NCI-H1694 (cell line): Measurements from ENCODE around the gene XIRP1.

Experiments
- DNase-seq: peaks from one replicate; lab custom pipeline; 2025; lab: John Stamatoyannopoulos, UW

Gene XIRP1

DNA sequence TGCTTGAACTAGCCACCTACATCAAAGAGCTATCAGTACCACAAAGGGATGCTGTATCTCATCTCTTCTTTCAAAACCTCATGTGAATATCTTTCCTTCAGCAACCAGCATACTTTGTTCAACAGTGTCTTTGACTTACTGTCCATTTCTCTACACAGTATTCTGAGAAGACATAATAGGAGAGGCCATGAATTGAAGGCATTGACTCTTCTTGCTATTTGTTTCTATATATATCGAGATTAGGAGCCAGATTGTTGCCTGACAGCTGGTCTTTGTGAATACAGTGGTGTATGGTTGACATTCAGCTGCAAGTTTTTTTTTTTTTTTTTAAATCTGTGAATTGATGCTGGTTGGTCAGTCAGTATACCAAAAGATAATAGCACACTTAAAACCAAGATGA is 26.9 kb downstream of the XIRP1 start:
- no peak for DNase-seq

DNA sequence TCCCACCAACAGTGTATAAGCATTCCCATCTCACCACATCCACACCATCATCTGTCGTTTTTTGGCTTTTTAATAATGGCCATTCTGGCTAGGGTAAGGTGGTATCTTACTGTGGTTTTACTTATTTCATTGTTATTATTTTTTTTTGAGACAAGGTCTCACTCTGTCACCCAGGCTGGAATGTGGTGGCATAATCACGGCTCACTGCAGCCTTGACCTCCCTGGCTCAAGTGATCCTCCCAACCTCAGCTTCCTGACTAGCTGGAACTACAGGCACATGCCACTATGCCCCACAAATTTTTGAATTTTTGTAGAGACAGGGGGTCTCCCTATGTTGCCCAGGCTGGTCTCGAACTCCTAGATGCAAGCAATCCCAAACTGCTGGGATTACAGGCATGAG is 28.0 kb downstream of the XIRP1 start:
- no peak for DNase-seq

DNA sequence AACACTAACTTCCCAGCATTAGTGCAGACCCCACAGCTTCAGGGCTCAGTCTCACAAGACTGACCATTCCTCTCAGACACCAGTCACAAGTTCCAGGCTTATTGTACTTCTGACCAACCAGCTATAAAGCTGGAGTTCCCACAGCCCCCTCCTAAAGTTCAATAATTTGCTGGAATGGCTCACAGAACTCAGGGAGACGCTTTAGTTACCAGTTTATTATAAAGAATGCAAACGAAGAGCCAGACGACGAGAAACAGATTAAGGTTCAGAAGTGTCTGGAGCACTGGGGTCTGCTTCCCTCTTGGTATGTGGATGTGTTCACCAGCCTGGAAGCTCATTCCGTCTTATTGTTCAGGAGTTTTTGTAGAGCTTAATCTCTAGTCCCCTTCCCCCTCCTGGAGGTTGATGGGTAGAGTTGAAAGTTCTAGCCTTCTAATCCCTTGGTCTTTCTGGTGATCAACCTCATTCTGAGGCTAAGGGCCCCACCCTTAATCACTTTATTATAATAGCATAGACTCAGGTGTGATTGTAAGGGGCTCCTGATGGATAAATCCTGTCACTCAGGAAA is 34.2 kb downstream of the XIRP1 start:
- DNase-seq: no peak

DNA sequence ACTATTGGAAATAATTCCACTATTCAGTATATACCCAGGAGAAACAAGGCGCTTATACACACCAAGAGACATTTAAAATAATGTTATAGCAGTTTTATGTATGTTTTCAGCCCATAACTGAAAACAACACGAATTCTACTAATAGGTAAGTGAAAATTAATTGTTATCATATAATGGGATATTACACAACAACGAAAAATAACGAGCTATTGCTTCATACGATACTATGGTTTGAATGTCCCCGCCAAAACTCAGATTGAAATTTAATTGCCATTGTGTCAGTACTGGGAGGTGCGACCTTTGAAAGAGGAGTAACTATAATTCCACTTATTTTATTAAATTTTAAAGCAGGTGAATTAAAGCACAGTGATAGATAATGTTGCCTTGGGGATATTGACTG is 35.0 kb downstream of the XIRP1 start:
- DNase-seq: no peak

DNA sequence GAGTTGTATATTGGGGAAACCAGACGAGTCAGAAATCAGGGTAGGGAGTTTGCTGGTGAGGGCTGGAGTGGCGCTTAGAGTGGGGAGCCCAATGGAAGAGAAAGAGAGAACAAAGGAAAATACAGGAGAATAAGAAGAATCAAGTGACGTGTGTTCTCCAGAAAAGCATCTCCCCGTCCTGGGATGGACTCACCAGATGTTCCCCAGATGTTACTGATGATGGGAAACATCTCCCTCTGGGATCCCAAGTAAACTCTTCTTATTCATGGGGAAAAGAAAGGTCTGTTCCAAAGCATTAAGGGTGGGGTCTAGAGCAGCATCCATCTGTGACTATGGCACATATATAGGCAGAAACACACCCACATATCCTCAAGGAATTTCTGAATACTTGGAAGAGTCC is 36.0 kb downstream of the XIRP1 start:
- no peak for DNase-seq

DNA sequence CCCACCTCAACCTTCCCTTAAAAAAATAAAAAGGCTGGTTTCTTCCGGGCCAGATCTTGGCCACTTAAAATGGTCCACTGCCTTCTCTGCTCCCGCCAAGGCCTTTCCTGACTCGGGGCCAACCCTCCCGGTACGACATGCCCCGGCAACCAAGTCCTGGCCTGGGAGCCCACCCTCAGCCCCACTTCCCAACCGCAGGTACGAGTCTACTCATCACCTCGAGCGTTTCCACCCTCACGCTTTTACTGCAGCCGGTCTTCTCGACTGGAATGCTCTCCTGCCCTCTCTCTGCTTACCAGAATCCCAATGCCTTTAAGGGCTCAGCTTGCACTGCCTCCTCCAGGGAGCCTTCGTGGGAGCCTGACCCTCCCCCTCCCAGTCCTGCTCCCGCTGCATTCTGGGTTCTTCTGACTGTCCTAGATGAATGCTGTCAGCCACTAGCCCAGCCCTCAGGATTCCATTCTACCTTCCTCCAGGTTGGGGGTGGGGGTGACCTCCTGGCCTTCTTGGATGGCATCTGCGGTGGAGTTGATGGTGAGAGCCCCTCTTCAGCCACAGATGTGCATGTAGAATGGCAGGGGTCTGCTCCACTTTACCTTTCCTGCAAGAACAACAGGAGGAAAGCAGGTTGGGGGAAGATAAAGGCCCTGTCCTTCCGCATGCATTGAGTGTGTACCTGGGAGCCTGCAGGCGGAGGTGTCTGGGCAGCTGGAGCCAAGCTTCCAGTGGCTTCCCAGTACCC is 37.9 kb downstream of the XIRP1 start:
- no peak for DNase-seq

DNA sequence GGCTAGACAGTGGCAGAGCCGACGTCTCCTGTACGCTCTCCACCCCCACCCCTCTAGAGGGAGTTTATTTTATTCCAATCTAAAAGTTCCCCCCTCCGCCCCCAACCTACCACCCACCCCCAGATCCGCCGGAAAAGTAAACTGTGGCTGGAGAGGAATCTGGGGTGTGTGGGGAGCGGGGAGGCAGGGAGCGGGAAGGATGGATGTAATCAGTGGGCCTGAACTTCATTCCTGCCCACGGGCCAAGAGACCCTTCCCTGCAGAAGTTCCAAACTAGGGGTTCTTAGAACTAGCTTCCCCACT is 38.5 kb downstream of the XIRP1 start:
- DNase-seq: no peak

DNA sequence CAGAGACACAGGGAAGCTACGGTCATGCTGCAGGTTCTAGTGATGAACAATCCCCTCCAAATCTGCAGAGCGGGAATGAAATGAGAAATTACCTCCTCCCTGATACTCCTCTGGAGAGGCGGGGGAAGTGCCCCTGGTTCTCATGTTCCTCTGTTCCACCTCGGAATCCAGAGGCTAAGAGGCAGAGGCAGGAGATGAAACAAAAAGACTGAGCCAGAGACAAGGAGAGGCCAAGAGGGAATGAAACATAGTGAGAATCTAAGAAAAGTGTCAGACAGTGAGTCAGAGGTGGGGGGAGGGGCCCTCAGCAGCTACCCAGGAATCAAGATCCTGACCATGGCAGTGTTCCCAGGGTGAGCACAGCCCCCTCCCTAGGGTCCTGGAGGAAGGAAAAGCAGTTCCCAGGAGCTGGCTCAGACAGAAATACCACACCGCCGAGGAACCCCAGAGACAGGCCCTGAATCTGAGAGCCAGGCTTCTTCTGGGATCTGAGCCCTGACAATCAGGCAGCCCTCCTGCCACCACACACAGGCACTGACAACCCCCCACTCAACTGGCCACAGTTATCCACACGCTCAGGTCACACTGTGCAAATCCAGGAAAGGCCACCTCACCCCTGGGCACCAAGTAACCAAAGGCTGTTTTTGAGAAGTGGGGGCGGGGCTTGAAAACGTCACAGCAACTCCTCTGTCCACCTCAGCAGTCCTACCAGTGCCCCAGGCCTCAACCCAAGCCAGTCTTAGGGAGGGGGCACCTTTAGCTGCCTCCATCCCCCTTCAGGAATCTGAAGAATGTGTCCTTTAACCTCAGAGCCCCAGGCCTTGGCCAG is 41.4 kb downstream of the XIRP1 start:
- DNase-seq: no peak

DNA sequence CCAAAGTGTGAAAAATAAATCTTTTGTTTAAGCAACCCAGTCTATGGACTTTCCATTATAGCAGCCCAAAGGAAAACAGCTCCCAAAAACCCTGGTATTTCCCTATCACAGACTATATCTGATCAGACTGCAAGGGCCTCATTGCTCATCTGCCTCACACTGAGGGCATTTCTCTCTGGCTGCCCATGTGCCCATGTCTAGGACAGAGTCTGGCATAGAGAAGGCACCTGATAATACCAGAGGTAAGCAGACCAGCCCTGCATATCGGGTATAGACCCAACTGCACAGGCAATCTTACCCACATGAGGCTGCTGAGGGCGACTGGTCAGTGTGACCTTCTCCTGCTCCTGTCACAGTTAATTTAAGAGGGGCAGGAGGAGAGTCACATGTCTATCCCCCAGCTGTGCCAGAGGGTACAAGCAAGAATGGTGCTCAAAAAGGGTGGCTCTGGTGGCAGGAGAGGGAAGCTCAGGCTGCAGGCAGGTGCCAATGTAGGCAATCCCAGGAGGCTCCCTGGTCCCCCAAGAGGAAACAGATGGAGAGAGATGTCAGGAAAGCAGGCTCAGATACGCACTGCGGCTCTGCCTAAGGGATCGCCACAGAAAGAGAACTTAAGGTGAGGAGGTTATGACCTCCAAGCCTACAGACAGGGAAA is 42.1 kb downstream of the XIRP1 start:
- no peak for DNase-seq

DNA sequence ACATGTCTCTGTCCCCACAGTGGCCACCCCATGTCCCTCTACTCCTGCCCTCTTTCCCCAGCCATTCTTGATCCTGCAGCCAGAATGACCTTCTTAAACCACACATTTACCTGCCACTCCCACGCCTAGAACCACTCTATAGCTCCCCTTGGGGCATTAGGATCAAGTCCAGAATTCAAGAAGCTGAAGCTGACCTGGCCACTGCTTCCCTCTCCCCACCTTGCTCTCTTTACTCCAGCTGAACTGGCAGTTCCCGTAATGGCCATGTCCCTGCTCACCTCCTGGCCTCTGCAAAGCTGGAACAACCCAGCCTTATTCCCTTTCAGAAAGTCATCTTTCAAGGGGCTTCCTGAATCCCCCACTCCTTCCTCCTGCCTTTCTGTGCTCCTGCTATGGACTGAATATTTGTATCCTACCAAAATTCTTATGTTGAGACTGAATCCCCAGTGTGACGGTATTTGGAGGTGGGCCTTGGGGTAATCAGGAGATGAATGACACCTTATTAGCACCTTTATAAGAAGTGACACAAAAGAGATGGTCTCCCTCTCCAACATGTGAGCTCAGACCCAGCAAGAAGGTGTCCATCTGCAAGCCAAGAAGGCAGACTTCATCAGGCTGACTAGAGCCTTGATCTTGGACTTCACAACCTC is 42.8 kb downstream of the XIRP1 start:
- no peak for DNase-seq

DNA sequence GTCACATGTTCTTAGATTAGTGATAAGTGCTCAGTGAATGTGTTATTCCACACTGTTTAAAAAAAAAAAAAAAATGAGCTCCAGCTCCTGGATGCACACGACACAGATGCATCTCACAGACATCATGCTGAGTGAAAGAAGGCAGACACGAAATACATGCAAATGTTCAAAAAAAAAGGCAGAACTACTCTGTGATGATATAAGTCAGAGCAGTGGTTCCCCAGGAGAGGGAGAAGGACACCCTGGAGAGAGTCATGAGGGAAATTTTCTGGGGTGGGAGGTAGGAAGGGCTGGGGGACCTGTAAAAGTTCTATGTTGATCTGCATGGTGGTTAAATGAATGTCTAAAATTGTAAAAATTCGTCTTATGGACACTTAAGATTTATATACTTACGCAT is 43.3 kb downstream of the XIRP1 start:
- DNase-seq: no peak

DNA sequence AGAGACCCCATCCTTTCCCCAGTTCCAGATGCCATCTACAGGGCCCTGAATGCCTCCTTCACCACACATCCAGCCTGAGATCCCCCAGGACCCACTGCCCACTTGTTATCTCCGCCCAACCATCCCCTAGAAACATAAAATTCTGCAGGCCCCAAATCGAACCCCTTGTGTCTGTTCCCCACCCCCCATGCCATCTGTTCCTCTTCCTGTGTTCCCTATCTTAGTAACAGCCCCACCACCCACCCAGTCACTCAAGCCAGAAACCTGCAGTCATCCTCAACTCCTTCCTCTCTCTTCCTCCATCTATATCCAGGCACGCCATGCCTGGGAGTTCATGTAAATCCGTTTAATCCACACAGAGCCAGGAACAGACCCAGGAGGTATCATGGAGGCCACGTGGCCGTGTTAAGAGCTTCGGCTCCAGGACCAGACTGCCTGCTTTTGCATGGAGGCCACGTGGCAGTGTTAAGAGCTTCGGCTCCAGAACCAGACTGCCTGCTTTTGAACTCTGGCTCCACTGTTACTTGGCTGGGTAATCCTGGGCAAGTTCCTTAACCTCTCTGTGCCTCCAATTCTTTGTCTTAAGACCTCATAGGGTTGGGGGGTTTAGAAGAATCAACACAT is 43.8 kb downstream of the XIRP1 start:
- no peak for DNase-seq

DNA sequence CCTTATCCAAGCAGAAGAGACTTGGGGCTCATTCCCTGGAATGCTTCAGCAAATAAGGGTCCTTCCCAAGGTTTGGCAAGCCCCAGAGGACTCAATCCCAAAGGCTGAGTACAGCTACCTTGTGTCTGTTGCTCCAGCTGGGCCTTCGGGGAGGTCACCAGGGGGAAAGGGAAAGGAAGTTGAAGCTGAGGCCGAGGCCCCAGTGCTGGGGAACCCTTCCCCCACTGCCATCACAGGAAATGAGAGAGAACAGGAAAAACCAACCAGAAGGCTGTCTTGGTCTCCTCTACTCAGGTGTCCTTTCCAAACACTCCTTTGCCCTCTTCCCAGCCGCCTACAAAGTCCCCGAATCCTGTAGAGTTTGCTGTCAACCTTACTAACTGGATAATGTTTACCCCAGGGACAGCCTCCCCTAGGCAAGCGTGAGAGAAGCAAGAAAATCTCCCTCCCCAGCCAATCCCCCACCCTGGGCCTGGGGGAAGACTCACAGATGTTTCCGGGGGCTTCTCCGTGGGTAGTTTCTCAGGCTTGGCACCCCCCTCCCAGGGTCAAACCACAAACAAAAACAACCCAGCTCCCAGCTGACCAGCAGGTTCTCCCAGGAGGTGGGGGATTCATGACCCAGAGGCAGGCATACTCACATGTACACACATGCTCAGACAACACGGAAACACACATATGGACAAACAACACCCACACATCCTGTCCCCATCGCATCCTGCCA is 44.5 kb downstream of the XIRP1 start:
- DNase-seq: no peak

DNA sequence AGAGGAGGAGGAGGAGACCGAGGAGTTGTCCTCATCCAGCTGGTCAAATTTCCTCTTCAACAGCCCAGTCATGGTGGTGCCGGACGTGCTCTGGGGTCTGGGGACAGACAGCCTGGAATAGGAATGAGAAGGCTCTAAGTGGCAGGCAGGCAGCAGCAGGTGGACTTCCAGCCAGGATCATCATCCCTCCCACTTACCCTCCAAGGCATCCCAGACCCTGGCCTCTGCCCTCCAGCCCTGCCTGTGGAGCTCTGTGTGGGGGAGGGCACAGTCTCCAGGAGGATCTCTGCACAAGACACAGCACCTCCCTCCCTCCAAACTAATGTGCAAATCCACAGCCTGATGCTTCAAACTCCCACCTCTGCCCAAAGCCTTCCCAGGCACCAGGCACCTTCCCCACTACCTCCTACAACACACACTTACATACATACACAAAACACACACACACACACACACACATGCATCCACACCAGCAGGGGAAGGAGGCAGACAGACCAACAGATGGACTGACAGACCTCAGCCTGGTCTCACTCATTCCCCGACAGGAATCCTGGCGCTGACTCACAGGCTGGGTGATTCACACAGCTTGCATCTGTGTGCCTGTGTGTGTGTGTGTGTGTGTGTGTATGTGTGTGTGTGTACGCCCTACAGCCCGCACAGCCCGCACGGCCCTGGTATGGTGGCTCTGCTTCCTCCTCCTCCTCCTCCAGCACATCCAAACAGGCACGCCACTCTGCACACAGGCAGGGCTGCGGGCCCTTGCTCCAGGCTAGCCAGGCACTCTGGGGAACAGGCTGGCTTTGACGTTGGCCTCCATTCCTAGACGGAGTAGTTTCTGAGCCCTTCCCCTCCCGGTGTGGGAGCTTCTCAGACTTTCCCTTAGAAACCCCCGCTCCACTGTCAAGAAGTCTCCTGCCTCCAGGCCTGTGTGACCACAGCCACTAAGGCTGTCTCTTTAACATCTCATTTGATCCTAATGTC is 45.5 kb downstream of the XIRP1 start:
- DNase-seq: peak; percentile 39

DNA sequence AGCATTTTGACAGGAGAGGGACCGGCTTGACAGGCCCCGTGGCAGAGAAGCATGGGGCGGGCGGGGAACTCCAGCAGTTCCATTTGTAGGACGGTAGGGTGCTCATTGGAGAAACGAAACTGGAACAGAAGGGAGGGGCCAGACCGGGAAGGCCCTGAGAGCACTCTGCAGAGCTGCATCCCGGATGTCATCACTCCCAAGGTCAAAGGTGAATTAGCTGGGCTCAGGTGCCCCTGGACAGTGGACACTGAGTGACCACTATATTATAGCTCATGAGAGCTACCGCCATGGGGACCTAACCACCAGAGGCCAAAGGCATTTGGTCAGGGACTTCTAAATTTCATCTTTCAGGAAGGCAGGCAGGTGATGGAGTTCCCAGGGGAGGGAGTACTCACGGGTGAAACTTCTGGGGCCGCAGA is 46.3 kb downstream of the XIRP1 start:
- DNase-seq: no peak

DNA sequence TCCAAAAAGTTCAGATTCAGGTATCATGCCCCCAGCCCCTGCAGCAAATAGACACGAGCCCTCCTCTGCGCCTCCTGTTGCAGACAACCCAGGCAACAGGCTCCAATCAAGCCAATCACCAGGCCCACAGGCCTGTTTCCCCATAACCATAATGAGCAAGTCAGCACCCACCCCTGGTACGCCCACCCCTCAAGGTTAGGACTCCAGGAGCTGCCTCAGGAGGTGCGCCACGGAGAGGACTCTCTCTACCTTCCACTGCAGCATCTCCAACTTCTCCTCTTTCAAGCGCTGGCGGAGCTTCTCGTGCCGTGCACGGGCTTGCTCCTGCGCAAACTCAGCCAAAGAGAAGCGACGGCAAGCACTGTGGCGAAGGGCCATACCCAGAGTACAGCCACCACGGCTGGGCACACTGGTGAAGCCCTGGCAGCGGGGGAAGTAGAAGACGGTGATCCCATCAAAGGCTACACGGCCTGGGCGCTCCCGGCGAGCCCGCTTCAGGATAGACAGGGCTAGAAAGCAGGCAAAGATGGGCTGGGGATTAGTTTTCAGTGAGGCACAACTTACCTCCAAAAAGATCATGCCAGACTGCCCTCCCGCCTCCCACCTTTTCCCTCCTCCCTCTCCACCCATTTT is 47.5 kb downstream of the XIRP1 start:
- no peak for DNase-seq

DNA sequence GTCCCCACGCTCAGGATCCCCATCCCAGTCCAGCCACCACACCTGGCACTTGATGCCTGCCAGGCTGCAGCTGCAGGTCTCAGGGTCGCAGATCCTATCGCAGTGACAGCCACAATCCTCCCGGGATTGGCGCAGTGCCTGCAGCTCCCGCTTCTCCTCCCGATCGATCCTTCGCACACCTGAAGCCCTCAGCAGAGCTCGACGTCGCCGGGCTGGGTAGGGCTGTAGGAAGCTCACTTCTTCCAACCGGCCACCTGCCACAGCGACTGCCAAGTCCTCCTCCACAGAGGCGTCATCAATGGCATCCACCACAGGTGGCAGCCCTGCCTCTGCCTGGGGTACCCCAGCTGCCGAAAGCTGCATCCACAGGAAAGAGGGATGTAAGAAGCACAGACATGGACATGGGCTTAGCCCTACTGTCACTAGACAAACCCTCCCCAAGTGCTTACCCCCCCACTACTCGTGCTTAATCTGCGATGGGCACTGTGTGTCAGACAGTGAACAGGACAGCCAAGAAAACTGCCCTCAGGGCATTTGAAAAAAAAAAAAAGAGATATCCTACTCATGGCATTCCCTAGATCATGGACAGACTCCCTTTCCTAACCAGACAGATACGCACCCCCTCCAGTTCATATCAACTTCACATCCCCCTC is 48.2 kb downstream of the XIRP1 start:
- DNase-seq: no peak

DNA sequence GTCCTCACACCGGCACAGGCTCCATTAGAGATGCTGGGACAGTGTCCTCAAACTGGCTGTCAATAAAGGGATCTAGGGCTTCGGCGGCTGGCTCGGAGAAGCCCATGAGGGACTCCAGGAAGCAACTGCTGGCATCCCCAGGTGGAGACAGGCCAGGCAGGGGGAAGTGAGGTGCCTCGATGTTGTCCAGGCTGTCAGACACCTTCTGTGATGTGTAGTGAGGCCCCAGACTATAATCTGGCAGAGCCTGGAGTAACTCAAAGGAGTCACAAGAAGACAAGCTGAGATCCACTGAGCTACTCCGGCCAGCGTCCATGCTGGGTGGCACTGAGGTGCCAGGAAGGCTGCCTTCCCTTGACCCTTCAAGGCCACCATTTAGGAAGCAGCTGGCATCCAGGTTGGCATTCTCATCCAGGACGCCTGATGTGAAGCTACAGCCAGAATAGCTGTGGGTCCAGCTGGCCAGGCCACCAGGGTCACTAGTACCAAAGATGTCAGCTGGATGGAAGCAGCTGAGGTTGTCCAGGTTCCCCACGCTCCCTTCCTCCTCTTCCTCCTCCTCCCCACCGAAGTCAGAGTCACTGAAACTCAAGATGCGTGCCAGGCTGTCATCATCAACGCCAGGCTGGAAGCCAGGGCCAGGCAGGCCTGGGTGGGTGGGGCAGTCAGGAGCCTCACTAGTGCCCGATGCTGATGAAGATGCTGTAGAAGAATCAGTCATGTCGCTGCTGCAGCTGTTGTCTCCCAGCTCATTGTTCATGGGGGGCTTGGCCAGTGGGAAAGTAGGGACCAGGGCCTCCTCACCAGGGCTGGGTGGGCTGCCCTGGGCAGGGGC is 49.1 kb downstream of the XIRP1 start:
- DNase-seq: no peak
